Transverse colon (tissue), 4 donors: ENCODE data around the gene CLDN9. TPM values are rescaled to one million over a fixed set of nuclear protein-coding genes. Genes with fewer than 3 reads are reported as not detected.

Source experiments
- DNase-seq: peaks from one replicate; pipeline ENCODE4 v3.0.0-alpha.2; 2019
- H3K27ac ChIP-seq, 4 donors: fragments of 200-600 bp; sonication (generic); 2 replicates each; pipeline ENCODE4 v1.5.1; 2016 to 2018; ENCODE audit warnings: inconsistent platforms in 4 of 4
- H3K27me3 ChIP-seq: fragments of 200-600 bp; sonication (generic); 2 replicates; pipeline ENCODE4 v1.5.1; 2017; ENCODE audit warnings: inconsistent platforms
- H3K36me3 ChIP-seq, 4 donors: fragments of 200-600 bp; sonication (generic); 2 replicates each; pipeline ENCODE4 v1.5.1; 2017 to 2019; ENCODE audit warnings: inconsistent platforms in 4 of 4
- H3K4me1 ChIP-seq, 4 donors: fragments of 200-600 bp; sonication (generic); 2 replicates each; pipeline ENCODE4 v1.5.1; 2017 to 2020; ENCODE audit warnings: inconsistent platforms in 4 of 4
- H3K4me3 ChIP-seq, 4 donors: fragments of 200-600 bp; sonication (generic); 1 replicate in 1 of 4; 2 replicates in 3 of 4; pipeline versions ENCODE4 v1.5.1 to v1.6.1; 2017 to 2019; ENCODE audit warnings: inconsistent platforms in 4 of 4
- H3K9me3 ChIP-seq, 2 donors: fragments of 200-600 bp; sonication (generic); 2 replicates each; pipeline ENCODE4 v1.5.1; 2017 to 2019; ENCODE audit warnings: inconsistent platforms in 2 of 2
- CTCF ChIP-seq, 5 experiments: fragments of 200-600 bp in 3 of 5; fragments of 450-650 bp in 2 of 5; sonication (generic) in 3 of 5; IDR thresholded peaks; 1 replicate in 2 of 5; 2 replicates in 3 of 5; pipeline ENCODE4 v1.5.1; 2016 to 2017; ENCODE audit warnings: antibody characterized with exemption in 5 of 5, inconsistent platforms in 3 of 5, mild to moderate bottlenecking in 2 of 5, moderate library complexity in 1 of 5
- EP300 ChIP-seq: sonication (generic); formaldehyde crosslinking; IDR thresholded peaks from one replicate; pipeline ENCODE4 v1.6.1; 2017; ENCODE audit warnings: antibody characterized with exemption, low read depth
- POLR2A ChIP-seq: fragments of 450-650 bp; IDR thresholded peaks from one replicate; pipeline ENCODE4 v1.6.1; 2016; ENCODE audit warnings: antibody characterized with exemption, mild to moderate bottlenecking, moderate library complexity
- POLR2AphosphoS5 ChIP-seq, 3 donors: sonication (generic); formaldehyde crosslinking; IDR thresholded peaks; one replicate each; pipeline ENCODE4 v1.6.1; 2016; ENCODE audit warnings: antibody characterized with exemption in 3 of 3
- WGBS, 2 donors: methylation state at CpG; one replicate each; pipeline ENCODE4 v1.1.5; 2018; ENCODE audit warnings: low coverage in 1 of 2; 5-methylcytosine and 5-hydroxymethylcytosine counted together
- in situ Hi-C, 4 donors: fragments of 200-750 bp; cut with MboI; loops; one replicate each; pipeline versions ENCODE4 v1.15.0 to v1.15.1; 2017; ENCODE audit warnings: low sequenced_read_pairs in 3 of 4, low pct_ligation_motif_present in 1 of 4, low pct_unique_long_range_greater_than_20kb in 1 of 4
- intact Hi-C: fragments of 100-400 bp; cut with DNase I; formaldehyde crosslinking; loops from one replicate; pipeline ENCODE4 v1.15.1; 2023; ENCODE audit warnings: low total_unique reads
- total RNA-seq, 4 donors: library from RNA; depleted of rRNA; stranded (reverse); fragments of >200 nt; gene quantifications; one replicate each; pipeline ENCODE4 v1.1.0, GENCODE V29; 2016

Gene CLDN9
- total RNA-seq, 4 donors from 2014 or later = 0.55 to 1.1 TPM; not detected in 2

- TF ChIP-seq POLR2A = no peak
- TF ChIP-seq POLR2AphosphoS5 (IDR thresholded peaks at IDR 0.05) = no peak
- no peak for TF ChIP-seq EP300
- TF ChIP-seq CTCF (IDR thresholded peaks at IDR 0.05) = no peak
- no peak for DNase-seq
These were observed 24.9 kb upstream of the CLDN9 start for GRCh38 chr16:2987833-2988232.

GRCh38 chr16:2988590-2989099, 24.1 kb upstream of the CLDN9 start:
- intact Hi-C loops = no loop called here
- peaks cover 0 to 12% (median 8%) of the 10 kb centered on the region in 4 donors for H3K4me1 ChIP-seq
- H3K4me3 ChIP-seq = no peak overlapping the region
- WGBS, 2 donors = 69 to 100% methylated on average over 2 to 8 of the region's 8 CpGs
- H3K27ac ChIP-seq = no peak overlapping the region
- TF ChIP-seq POLR2A = no peak
- TF ChIP-seq CTCF (IDR thresholded peaks at IDR 0.05) = no peak
- no peak for TF ChIP-seq POLR2AphosphoS5 (IDR thresholded peaks at IDR 0.05)
- no peak for TF ChIP-seq EP300
- in situ Hi-C loops = no loop called here
- no peak for DNase-seq
- H3K36me3 ChIP-seq = no peaks in the 10 kb centered on the region
- H3K27me3 ChIP-seq = peaks cover 5% of the 10 kb centered on the region
- H3K9me3 ChIP-seq = no peaks in the 10 kb centered on the region

More at GRCh38 chr16:2987833-2988232, 24.9 kb upstream of the CLDN9 start:
- Histone ChIP-seq H3K4me3 (no peak overlapping the region), H3K4me1 (peaks cover 0 to 17% (median 11%) of the 10 kb centered on the region in 4 donors), H3K27ac (no peak overlapping the region), H3K36me3 (no peaks in the 10 kb centered on the region), H3K27me3 (peaks cover 5% of the 10 kb centered on the region), H3K9me3 (no peaks in the 10 kb centered on the region)
- intact Hi-C loops = no loop called here
- in situ Hi-C loops = no loop called here
- WGBS, 2 donors = 69% methylated on average over 5 of the region's 8 CpGs; no CpG with 5 or more reads in 1 of the 2 donors

- TF ChIP-seq POLR2AphosphoS5 (IDR thresholded peaks at IDR 0.05) = no peak
- TF ChIP-seq POLR2A = no peak
- no peak for TF ChIP-seq CTCF (IDR thresholded peaks at IDR 0.05)
- TF ChIP-seq EP300 = no peak
- WGBS, 2 donors = 45% methylated on average over 9 of the region's 10 CpGs; no CpG with 5 or more reads in 1 of the 2 donors
- Histone ChIP-seq H3K36me3 (no peaks in the 10 kb centered on the region), H3K27ac (no peak overlapping the region), H3K4me3 (no peak overlapping the region), H3K9me3 (no peaks in the 10 kb centered on the region), H3K4me1 (peaks cover 0 to 8% (median 3%) of the 10 kb centered on the region in 4 donors), H3K27me3 (peaks cover 5% of the 10 kb centered on the region)
- intact Hi-C loops = no loop called here
- in situ Hi-C loops = no loop called here
- no peak for DNase-seq
These were observed 21.8 kb upstream of the CLDN9 start for GRCh38 chr16:2990891-2991290.

- intact Hi-C loops (no loop called here), in situ Hi-C loops (no loop called here)
- H3K36me3 ChIP-seq = no peaks in the 10 kb centered on the region
- H3K4me3 ChIP-seq = no peak overlapping the region
- TF ChIP-seq POLR2AphosphoS5 (IDR thresholded peaks at IDR 0.05) (no peak), EP300 (no peak), CTCF (IDR thresholded peaks at IDR 0.05) (no peak), POLR2A (no peak)
- WGBS, 2 donors = 83% methylated on average over 11 of the region's 12 CpGs; no CpG with 5 or more reads in 1 of the 2 donors
- DNase-seq = no peak
- no peak overlapping the region for H3K27ac ChIP-seq
- no peaks in the 10 kb centered on the region for H3K9me3 ChIP-seq
- H3K27me3 ChIP-seq = peaks cover 5% of the 10 kb centered on the region
- peaks cover 0 to 8% (median 3%) of the 10 kb centered on the region in 4 donors for H3K4me1 ChIP-seq
These were observed 21.0 kb upstream of the CLDN9 start for GRCh38 chr16:2991566-2992261.
